ENCODE measurements around the gene RBM3.

DNA sequence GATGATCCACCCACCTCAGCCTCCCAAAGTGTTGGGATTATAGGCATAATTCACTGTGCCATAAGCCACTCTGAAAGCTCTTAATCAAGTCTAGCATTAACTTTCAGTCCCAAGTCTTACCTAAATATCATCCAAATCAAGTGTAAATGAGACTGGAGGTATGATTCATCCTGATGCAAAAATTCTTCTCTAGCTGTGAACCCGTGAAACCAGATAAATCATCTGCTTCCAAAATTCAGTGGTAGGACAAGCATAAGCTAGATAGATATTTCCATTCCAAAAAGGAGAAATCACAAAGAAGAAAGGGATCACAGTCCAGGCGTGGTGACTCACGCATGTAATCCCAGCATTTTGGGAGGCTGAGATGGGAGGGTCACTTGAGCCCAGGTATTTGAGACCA, 43.5 kb upstream of the RBM3 start:
- no peak for TF ChIP-seq POLR2A (IDR thresholded peaks at IDR 0.05; ENCODE audit: low read length)
- TF ChIP-seq GATA1 (IDR thresholded peaks at IDR 0.05; ENCODE audit: low read depth, low read length): no peak

Data from erythroblast (primary cell).